ENCODE results near the gene PEX11G. TPM values are rescaled to one million over a fixed set of nuclear protein-coding genes. Genes with fewer than 3 reads are reported as not detected.

The PEX11G gene
- total and polyA plus RNA-seq, 12 donors: 2.5 to 24.5 (median 13.8) TPM

- H3K36me3 ChIP-seq (replicated peaks in 1 of 2): no peaks in the 10 kb centered on the region
- H3K27ac ChIP-seq: peak overlapping the region in 4 of 5 donors; percentile 39 to 93 (median 79)
- 69 to 78% (median 72%) methylated on average over 11 of the region's 11 CpGs for WGBS, 4 donors
- TF ChIP-seq CTCF (IDR thresholded peaks at IDR 0.05) (no peak), POLR2A (IDR thresholded peaks at IDR 0.05) (no peak)
- no peak for DNase-seq
- H3K27me3 ChIP-seq: no peaks in the 10 kb centered on the region
- no peaks in the 10 kb centered on the region for H3K9me3 ChIP-seq (replicated peaks in 1 of 3)
- peaks cover 12 to 37% of the 10 kb centered on the region in 2 donors for H3K4me1 ChIP-seq (replicated peaks in 1 of 2)
- intact Hi-C loops (cut with DNase I): no loop called here
- H3K4me3 ChIP-seq: no peak overlapping the region
These were observed 792 bp upstream of the PEX11G start for GRCh38 chr19:7489609-7490044.

- Histone ChIP-seq H3K27ac (no peak overlapping the region), H3K9me3 (replicated peaks in 1 of 3) (no peaks in the 10 kb centered on the region), H3K36me3 (replicated peaks in 1 of 2) (no peaks in the 10 kb centered on the region), H3K4me3 (no peak overlapping the region), H3K4me1 (replicated peaks in 1 of 2) (peaks cover 9 to 24% of the 10 kb centered on the region in 2 donors), H3K27me3 (no peaks in the 10 kb centered on the region)
- TF ChIP-seq CTCF (IDR thresholded peaks at IDR 0.05) (no peak), POLR2A (IDR thresholded peaks at IDR 0.05) (no peak)
- WGBS, 4 donors: 72 to 78% (median 75%) methylated on average over 2 of the region's 2 CpGs
- no peak for DNase-seq
- intact Hi-C loops (cut with DNase I): no loop called here
These were observed 1.9 kb downstream of the PEX11G start for GRCh38 chr19:7486923-7487322.

GRCh38 chr19:7483720-7484201, 5.1 kb downstream of the PEX11G start:
- H3K27ac ChIP-seq: peak overlapping the region in 3 of 5 donors; percentile 39 to 72 (median 69)
- H3K4me1 ChIP-seq (replicated peaks in 1 of 2): peaks cover 9 to 24% of the 10 kb centered on the region in 2 donors
- H3K27me3 ChIP-seq: no peaks in the 10 kb centered on the region
- intact Hi-C loops (cut with DNase I): no loop called here
- WGBS, 4 donors: 58 to 79% (median 72%) methylated on average over 11 to 17 of the region's 17 CpGs
- peak; percentile 57 to 88 (median 79) for DNase-seq
- no peaks in the 10 kb centered on the region for H3K36me3 ChIP-seq (replicated peaks in 1 of 2)
- H3K4me3 ChIP-seq: no peak overlapping the region
- no peaks in the 10 kb centered on the region for H3K9me3 ChIP-seq (replicated peaks in 1 of 3)
- no peak for TF ChIP-seq CTCF (IDR thresholded peaks at IDR 0.05)
- peak in 1 of 2 donors; percentile 19 for TF ChIP-seq POLR2A (IDR thresholded peaks at IDR 0.05)

- no peaks in the 10 kb centered on the region for H3K36me3 ChIP-seq (replicated peaks in 1 of 2)
- intact Hi-C loops (cut with DNase I): no loop called here
- TF ChIP-seq POLR2A (IDR thresholded peaks at IDR 0.05) (no peak), CTCF (IDR thresholded peaks at IDR 0.05) (no peak)
- no peaks in the 10 kb centered on the region for H3K27me3 ChIP-seq
- no peak overlapping the region for H3K4me3 ChIP-seq
- peaks cover 6 to 19% of the 10 kb centered on the region in 2 donors for H3K4me1 ChIP-seq (replicated peaks in 1 of 2)
- H3K27ac ChIP-seq: peak overlapping the region in 4 of 5 donors; percentile 39 to 72 (median 65)
- no peaks in the 10 kb centered on the region for H3K9me3 ChIP-seq (replicated peaks in 1 of 3)
- DNase-seq: peak; percentile 43 to 73 (median 58)
- WGBS, 4 donors: 28 to 46% (median 45%) methylated on average over 15 to 37 of the region's 37 CpGs
These were observed 6.0 kb downstream of the PEX11G start for GRCh38 chr19:7482584-7483439.

All from adrenal gland (tissue), 12 donors.